ENCODE data around the gene GSC2. TPM values are rescaled to one million over a fixed set of nuclear protein-coding genes. Genes with fewer than 3 reads are reported as not detected.

The GSC2 gene
- total RNA-seq, 1 donor from 2014 or later = not detected

DNA sequence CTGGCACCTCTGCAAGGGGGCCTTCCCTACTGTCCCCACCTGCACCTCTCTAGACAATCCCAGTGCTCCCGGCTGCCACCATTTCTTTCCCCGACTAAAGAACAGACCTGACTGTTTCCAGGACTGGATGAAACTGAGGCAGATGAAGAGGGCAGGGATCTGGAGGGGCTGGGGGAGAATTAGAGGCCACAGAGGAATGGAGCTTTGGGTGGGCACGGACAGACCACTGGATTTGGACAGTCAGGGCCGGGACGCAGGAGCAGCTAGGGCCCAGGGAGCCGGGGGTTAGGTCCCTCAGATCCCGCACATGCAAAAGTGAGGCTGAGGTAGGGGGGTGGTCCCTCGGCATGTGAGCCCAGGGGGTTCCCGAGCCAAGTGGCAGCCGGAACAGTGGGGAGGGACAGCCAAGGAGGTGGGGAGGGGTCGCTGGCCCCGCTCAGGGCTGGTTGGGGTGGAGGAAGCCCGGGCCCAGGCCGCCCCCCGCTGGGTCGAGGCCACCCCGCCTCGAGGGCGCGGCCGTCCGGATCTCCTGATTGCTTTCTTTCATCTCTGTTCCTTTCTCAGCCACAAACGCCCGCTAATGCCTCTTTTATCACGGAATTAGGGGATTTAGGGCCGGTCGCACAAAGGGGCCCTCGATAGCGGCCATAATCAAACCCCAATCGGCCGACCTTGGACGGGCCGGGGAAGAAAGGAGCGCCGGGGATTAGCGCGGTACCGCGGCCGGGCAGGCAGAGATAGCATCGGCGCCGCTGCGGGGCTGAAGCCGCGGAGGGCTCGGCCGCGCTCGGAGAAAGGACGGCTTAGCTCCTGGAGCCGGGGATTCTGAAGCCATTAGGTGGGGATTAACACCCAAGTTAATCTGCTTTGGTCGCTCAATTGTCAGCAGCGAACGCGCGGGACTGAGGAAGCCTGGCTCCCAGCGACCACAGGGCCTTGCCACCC, 19.2 kb upstream of the GSC2 start:
- H3K9me3 Mint-ChIP-seq (ENCODE audit: low read depth) = no peaks in the 10 kb centered on the region
- TF ChIP-seq, protein P1, sequence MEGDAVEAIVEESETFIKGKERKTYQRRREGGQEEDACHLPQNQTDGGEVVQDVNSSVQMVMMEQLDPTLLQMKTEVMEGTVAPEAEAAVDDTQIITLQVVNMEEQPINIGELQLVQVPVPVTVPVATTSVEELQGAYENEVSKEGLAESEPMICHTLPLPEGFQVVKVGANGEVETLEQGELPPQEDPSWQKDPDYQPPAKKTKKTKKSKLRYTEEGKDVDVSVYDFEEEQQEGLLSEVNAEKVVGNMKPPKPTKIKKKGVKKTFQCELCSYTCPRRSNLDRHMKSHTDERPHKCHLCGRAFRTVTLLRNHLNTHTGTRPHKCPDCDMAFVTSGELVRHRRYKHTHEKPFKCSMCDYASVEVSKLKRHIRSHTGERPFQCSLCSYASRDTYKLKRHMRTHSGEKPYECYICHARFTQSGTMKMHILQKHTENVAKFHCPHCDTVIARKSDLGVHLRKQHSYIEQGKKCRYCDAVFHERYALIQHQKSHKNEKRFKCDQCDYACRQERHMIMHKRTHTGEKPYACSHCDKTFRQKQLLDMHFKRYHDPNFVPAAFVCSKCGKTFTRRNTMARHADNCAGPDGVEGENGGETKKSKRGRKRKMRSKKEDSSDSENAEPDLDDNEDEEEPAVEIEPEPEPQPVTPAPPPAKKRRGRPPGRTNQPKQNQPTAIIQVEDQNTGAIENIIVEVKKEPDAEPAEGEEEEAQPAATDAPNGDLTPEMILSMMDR (IDR thresholded peaks at IDR 0.05) = no peak
- peaks cover 2% of the 10 kb centered on the region for H3K36me3 Mint-ChIP-seq (ENCODE audit: low read depth)
- no peak overlapping the region for H3K4me3 Mint-ChIP-seq (ENCODE audit: unreplicated experiment)
- peaks cover 32% of the 10 kb centered on the region for H3K4me1 Mint-ChIP-seq (ENCODE audit: low read depth)
- no peak for DNase-seq (ENCODE audit: low spot score)
- H3K27ac Mint-ChIP-seq (ENCODE audit: unreplicated experiment) = no peak overlapping the region
- peaks cover 33% of the 10 kb centered on the region for H3K27me3 Mint-ChIP-seq (ENCODE audit: low read depth)

DNA sequence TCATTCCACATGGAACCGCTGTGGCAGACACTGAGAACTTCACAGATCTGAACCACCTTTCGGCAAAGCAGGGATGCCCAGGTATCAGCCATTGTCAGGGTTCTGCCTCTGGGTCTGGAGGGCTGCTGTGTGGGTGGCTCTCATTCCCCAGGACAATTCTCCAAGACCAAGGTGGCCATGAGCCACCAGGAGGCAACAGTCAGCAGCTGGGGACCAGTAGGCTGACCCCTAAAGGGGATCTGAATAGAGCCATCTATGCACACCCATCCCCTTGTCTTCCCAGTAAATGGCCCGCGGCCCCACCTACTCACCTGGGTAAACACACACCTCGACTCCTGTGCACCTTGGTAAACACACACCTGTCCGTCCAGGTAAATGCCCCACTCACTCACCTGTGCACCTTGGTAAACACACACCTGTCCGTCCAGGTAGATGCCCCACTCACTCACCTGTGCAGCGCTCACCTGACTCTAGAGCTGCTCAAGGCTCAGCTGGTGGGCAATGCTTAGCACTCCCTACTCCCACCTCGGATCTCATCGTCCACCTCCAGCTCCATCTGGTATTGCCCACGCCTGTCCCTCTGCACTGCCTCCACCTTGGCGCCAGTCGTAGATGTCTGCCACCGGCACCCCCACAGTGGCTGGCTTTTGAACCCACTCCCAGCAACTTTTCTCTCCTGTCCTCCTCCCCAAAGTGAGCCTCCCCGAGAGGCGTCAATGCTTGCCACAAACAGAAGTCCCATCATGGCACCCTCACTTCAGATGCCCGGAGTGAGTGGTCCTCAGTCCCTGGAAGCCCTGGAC, 18.2 kb upstream of the GSC2 start:
- no peak overlapping the region for H3K4me3 Mint-ChIP-seq (ENCODE audit: unreplicated experiment)
- H3K4me1 Mint-ChIP-seq (ENCODE audit: low read depth) = peaks cover 23% of the 10 kb centered on the region
- no peaks in the 10 kb centered on the region for H3K9me3 Mint-ChIP-seq (ENCODE audit: low read depth)
- TF ChIP-seq, protein P1 (IDR thresholded peaks at IDR 0.05) = no peak
- peaks cover 33% of the 10 kb centered on the region for H3K27me3 Mint-ChIP-seq (ENCODE audit: low read depth)
- H3K27ac Mint-ChIP-seq (ENCODE audit: unreplicated experiment) = no peak overlapping the region
- H3K36me3 Mint-ChIP-seq (ENCODE audit: low read depth) = peaks cover 2% of the 10 kb centered on the region
- DNase-seq (ENCODE audit: low spot score) = no peak

- DNase-seq (ENCODE audit: low spot score) = no peak
- H3K9me3 Mint-ChIP-seq (ENCODE audit: low read depth) = no peaks in the 10 kb centered on the region
- peaks cover 36% of the 10 kb centered on the region for H3K27me3 Mint-ChIP-seq (ENCODE audit: low read depth)
- TF ChIP-seq, protein P1 (IDR thresholded peaks at IDR 0.05) = no peak
- H3K27ac Mint-ChIP-seq (ENCODE audit: unreplicated experiment) = no peak overlapping the region
- no peak overlapping the region for H3K4me3 Mint-ChIP-seq (ENCODE audit: unreplicated experiment)
- peaks cover 2% of the 10 kb centered on the region for H3K36me3 Mint-ChIP-seq (ENCODE audit: low read depth)
- peaks cover 13% of the 10 kb centered on the region for H3K4me1 Mint-ChIP-seq (ENCODE audit: low read depth)
Observed at GRCh38 chr22:19167106-19167869, 17.2 kb upstream of the GSC2 start.

- no peak overlapping the region for H3K4me3 Mint-ChIP-seq (ENCODE audit: unreplicated experiment)
- H3K27ac Mint-ChIP-seq (ENCODE audit: unreplicated experiment) = no peak overlapping the region
- DNase-seq (ENCODE audit: low spot score) = no peak
- no peaks in the 10 kb centered on the region for H3K9me3 Mint-ChIP-seq (ENCODE audit: low read depth)
- peaks cover 2% of the 10 kb centered on the region for H3K36me3 Mint-ChIP-seq (ENCODE audit: low read depth)
- peaks cover 9% of the 10 kb centered on the region for H3K4me1 Mint-ChIP-seq (ENCODE audit: low read depth)
- TF ChIP-seq, protein P1 (IDR thresholded peaks at IDR 0.05) = no peak
- peaks cover 39% of the 10 kb centered on the region for H3K27me3 Mint-ChIP-seq (ENCODE audit: low read depth)
Observed at GRCh38 chr22:19166421-19166820, 16.3 kb upstream of the GSC2 start.
